GM18526 (cell line): ENCODE results near the gene EPB41L5.

Experiments used
- POLR2A ChIP-seq: IDR thresholded peaks from 3 replicates; pipeline ENCODE4 v1.6.1; 2011; ENCODE audit not compliant: insufficient read length; ENCODE audit errors: extremely low read depth

The EPB41L5 gene

GRCh38 chr2:120020554-120020953, 7.7 kb downstream of the EPB41L5 start:
- no peak for TF ChIP-seq POLR2A

- TF ChIP-seq POLR2A, result no peak
Observed at GRCh38 chr2:120026890-120027289, 14.0 kb downstream of the EPB41L5 start.

- TF ChIP-seq POLR2A, result no peak
Observed at GRCh38 chr2:120028795-120029194, 15.9 kb downstream of the EPB41L5 start.

- no peak for TF ChIP-seq POLR2A
Observed at GRCh38 chr2:120029672-120030640, 17.1 kb downstream of the EPB41L5 start.

- no peak for TF ChIP-seq POLR2A
Observed at GRCh38 chr2:120032297-120032696, 19.4 kb downstream of the EPB41L5 start.

GRCh38 chr2:120034027-120034426, 21.1 kb downstream of the EPB41L5 start:
- no peak for TF ChIP-seq POLR2A

- TF ChIP-seq POLR2A, result no peak
Observed at GRCh38 chr2:120034621-120035020, 21.7 kb downstream of the EPB41L5 start.

GRCh38 chr2:120036145-120036544, 23.3 kb downstream of the EPB41L5 start:
- TF ChIP-seq POLR2A, result no peak

GRCh38 chr2:120037995-120038541, 25.2 kb downstream of the EPB41L5 start:
- no peak for TF ChIP-seq POLR2A

GRCh38 chr2:120042359-120042758, 29.5 kb downstream of the EPB41L5 start:
- TF ChIP-seq POLR2A, result no peak

GRCh38 chr2:120044336-120044735, 31.5 kb downstream of the EPB41L5 start:
- no peak for TF ChIP-seq POLR2A

GRCh38 chr2:120052597-120052996, 39.7 kb downstream of the EPB41L5 start:
- TF ChIP-seq POLR2A, result no peak

GRCh38 chr2:120053891-120054290, 41.0 kb downstream of the EPB41L5 start:
- TF ChIP-seq POLR2A, result no peak

GRCh38 chr2:120059483-120059882, 46.6 kb downstream of the EPB41L5 start:
- no peak for TF ChIP-seq POLR2A

GRCh38 chr2:120060088-120060623, 47.3 kb downstream of the EPB41L5 start:
- no peak for TF ChIP-seq POLR2A

- TF ChIP-seq POLR2A, result no peak
Observed at GRCh38 chr2:120064664-120065063, 51.8 kb downstream of the EPB41L5 start.
